Heart right ventricle (tissue), 16 donors: ENCODE measurements around the gene GPR52. TPM values are rescaled to one million over a fixed set of nuclear protein-coding genes. Genes with fewer than 3 reads are reported as not detected.

Experiments
- ATAC-seq, 8 donors: fragments of 200-7000 bp; cut with Tn5 transposase; one replicate each; pipeline ENCODE4 v1.9.1; 2020; ENCODE audit warnings: mild to moderate bottlenecking in 8 of 8, moderate library complexity in 8 of 8, moderate number of reproducible peaks in 1 of 8
- DNase-seq, 2 donors: peaks; one replicate each; pipeline ENCODE4 v3.0.0-alpha.2; 2020
- H3K27ac ChIP-seq, 10 donors: fragments of 200-600 bp; sonication (generic) in 2 of 10; one replicate each; pipeline versions ENCODE4 v1.5.0 to v1.8.0; 2020 to 2022; ENCODE audit warnings: mild to moderate bottlenecking in 3 of 10
- H3K27me3 ChIP-seq, 7 donors: fragments of 200-600 bp; one replicate each; pipeline ENCODE4 v1.8.0; 2021 to 2022; ENCODE audit warnings: mild to moderate bottlenecking in 2 of 7
- H3K36me3 ChIP-seq, 9 donors: fragments of 200-600 bp; sonication (generic) in 1 of 9; one replicate each; pipeline versions ENCODE4 v1.5.0 to v1.8.0; 2020 to 2022; ENCODE audit warnings: mild to moderate bottlenecking in 2 of 9
- H3K4me1 ChIP-seq, 9 donors: fragments of 200-600 bp; sonication (generic) in 1 of 9; one replicate each; pipeline versions ENCODE4 v1.5.0 to v1.8.0; 2020 to 2022; ENCODE audit warnings: mild to moderate bottlenecking in 4 of 9
- H3K4me3 ChIP-seq, 10 donors: fragments of 200-600 bp; sonication (generic) in 2 of 10; one replicate each; pipeline versions ENCODE4 v1.5.0 to v1.8.0; 2020 to 2022; ENCODE audit warnings: mild to moderate bottlenecking in 7 of 10, moderate library complexity in 2 of 10
- H3K9me3 ChIP-seq, 11 donors: fragments of 200-600 bp in 10 of 11; sonication (generic) in 2 of 11; one replicate each; pipeline versions ENCODE4 v1.5.0 to v1.8.0; 2013 to 2022; ENCODE audit warnings: mild to moderate bottlenecking in 2 of 11, control low read depth in 1 of 11, moderate library complexity in 1 of 11
- CTCF ChIP-seq, 9 donors: fragments of 200-600 bp; sonication (generic) in 2 of 9; IDR thresholded peaks; one replicate each; pipeline versions ENCODE4 v1.5.0 to v1.8.0; 2021 to 2022; ENCODE audit warnings: antibody characterized with exemption in 9 of 9, mild to moderate bottlenecking in 5 of 9, moderate library complexity in 1 of 9
- WGBS, 2 donors: extraction: QIAGEN DNeasy Blood & Tissue Kit; methylation state at CpG; one replicate each; pipeline ENCODE4 v1.1.7; 2013; ENCODE audit warnings: inconsistent platforms in 1 of 2; 5-methylcytosine and 5-hydroxymethylcytosine counted together
- intact Hi-C, 10 donors: fragments of 100-400 bp; cut with DNase I; formaldehyde crosslinking; loops; one replicate each; pipeline versions ENCODE4 v1.11.1 to v1.14.2; 2022
- polyA plus RNA-seq, 2 donors: library from polyadenylated mRNA; stranded (reverse); fragments of 200-250 nt; gene quantifications; one replicate each; pipeline ENCODE4 v1.2.3, GENCODE V29; 2013
- total RNA-seq, 10 donors: library from RNA; stranded (reverse); fragmentation: NEBNext Ultra II Directional in 3 of 10; extraction: Animal tissue kit (Norgen Biotek cat#: 25700) in 3 of 10; gene quantifications; one replicate each; pipeline versions ENCODE4 v1.2.1 to v1.2.4, GENCODE V29; 2021 to 2023
- donor health status: Arrhythmogenic right ventricular cardiomyopathy.
- donor health status: ischemic (EF 13 %, LVEDD 7.1; RV severe dilation, severe dysfunction).
- donor health status: healthy with polysubstance abuse.
- donor health status: DM: no; HTN: yes; CAD: no.
- donor health status: DM: no; HTN: no; CAD: no.
- donor health status: ischemic (EF 25% LVEDD 6.9; RV normal size, moderate dysfunction).
- donor health status: ischemic (EF 25% LVEDD 5.7; RV mildly dilated, moderate dysfunction).
- donor health status: healthy.
- donor health status: DM: yes; HTN: yes; CAD: no.
- donor health status: Ischemic cardiomyopathy.
- donor health status: ischemic (EF 35%, LVEDD 5.7; RV mildly dilated, moderate dysfunction).
- donor health status: nonischemic (EF 11% LVEDD 7.7; RV severe dilation, severe dysfunction).
- donor health status: DM: yes; HTN: yes; CAD: no.
- donor health status: PGD.
- donor health status: ischemic (EF 29% LVEDD 5.4; RV normal size, mild dysfunction).
- donor health status: nonischemic (EF 23%, LVEDD 6.1; RV moderate dilation, normal function).

GPR52 gene
- total and polyA plus RNA-seq, 12 donors = 0.29 to 2.9 (median 1.4) TPM; not detected in 1

GRCh38 chr1:174451408-174451807 lies 3.6 kb downstream of the GPR52 start:
- intact Hi-C loops = no loop called here
- TF ChIP-seq CTCF (IDR thresholded peaks at IDR 0.05) = no peak
- 87 to 91% methylated on average over 6 of the region's 6 CpGs for WGBS, 2 donors
- no peak for DNase-seq
- Histone ChIP-seq H3K4me1 (peaks cover 0 to 19% (median 2%) of the 10 kb centered on the region in 9 donors), H3K27ac (no peak overlapping the region), H3K9me3 (no peaks in the 10 kb centered on the region), H3K27me3 (no peaks in the 10 kb centered on the region), H3K4me3 (no peak overlapping the region), H3K36me3 (no peaks in the 10 kb centered on the region)
- no peak for ATAC-seq

DNA sequence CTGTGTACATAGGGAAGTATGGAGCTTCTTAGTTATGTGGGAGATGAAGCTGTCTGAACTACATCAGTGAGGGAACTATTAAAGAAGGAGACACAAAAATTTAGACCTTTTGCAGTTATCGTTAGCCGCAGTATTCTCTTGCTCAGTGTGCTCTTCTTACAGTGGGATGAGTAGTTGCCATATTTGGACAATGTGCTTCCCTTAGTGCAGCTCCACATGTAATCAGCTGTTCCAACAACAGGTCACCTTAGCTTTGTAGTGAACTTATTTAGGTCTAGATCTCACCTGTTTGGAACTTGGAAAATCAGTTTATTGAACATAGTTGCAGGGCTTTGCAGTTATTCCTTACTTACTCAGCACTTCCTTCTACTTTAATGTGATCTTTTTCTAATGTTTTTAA lies 18.1 kb downstream of the GPR52 start:
- intact Hi-C loops = loop anchor here in 1 of 10 donors (10.0 kb wide), 1 partner anchor 49 kb away; no protein-coding TSS in a partner anchor
- Histone ChIP-seq H3K36me3 (no peaks in the 10 kb centered on the region), H3K9me3 (peaks cover 0 to 5% (median 0%) of the 10 kb centered on the region in 11 donors), H3K27me3 (no peaks in the 10 kb centered on the region), H3K4me3 (no peak overlapping the region), H3K4me1 (peaks cover 0 to 18% (median 0%) of the 10 kb centered on the region in 9 donors), H3K27ac (no peak overlapping the region)
- ATAC-seq (peak in 1 of 8 donors; percentile 51), DNase-seq (no peak)
- TF ChIP-seq CTCF (IDR thresholded peaks at IDR 0.05) = no peak
- WGBS, 2 donors = 96 to 98% methylated on average over 2 of the region's 2 CpGs

DNA sequence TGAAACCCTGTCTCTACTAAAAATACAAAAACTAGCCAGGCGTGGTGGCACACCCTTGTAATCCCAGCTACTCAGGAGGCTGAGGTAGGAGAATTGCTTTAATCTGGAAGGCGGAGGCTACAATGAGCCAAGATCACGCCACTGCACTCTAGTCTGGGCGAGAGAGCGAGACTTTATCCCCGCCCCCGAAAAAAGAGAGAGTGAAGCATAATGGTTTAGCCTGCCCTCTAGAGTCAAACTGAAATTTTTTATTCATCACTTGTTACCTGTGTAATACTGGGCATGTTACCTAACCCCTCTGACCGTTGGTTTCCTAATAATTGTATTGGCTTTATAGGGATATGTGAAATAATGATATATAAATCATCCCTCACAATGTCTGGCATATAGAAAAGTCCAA lies 18.8 kb downstream of the GPR52 start:
- Histone ChIP-seq H3K9me3 (peaks cover 0 to 5% (median 0%) of the 10 kb centered on the region in 11 donors), H3K27me3 (no peaks in the 10 kb centered on the region), H3K36me3 (no peaks in the 10 kb centered on the region), H3K4me3 (no peak overlapping the region), H3K4me1 (peaks cover 0 to 18% (median 0%) of the 10 kb centered on the region in 9 donors), H3K27ac (no peak overlapping the region)
- no peak for TF ChIP-seq CTCF (IDR thresholded peaks at IDR 0.05)
- intact Hi-C loops = loop anchor here in 1 of 10 donors (10.0 kb wide), 1 partner anchor 48 kb away; no protein-coding TSS in a partner anchor
- ATAC-seq = no peak
- no peak for DNase-seq
- WGBS, 2 donors = 97 to 98% methylated on average over 8 of the region's 8 CpGs

DNA sequence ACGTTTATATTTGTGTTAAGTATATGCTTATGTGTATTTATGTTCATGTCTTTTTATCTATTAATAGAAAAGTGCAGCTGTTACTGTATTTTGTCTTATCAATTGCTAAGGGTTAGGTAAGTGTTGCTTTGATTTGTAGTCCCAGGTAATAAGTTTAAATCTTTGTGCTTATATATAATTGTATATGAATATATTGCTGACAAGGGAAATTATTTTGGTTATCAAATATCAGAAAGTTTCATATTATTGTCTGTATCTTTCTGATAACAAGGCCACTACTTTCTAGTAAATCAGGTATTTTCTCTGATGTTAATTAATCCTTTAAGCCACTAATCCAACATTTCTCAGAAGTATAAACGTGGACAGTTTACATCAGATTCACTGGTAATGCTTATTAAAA lies 21.3 kb downstream of the GPR52 start:
- Histone ChIP-seq H3K9me3 (no peaks in the 10 kb centered on the region), H3K27me3 (no peaks in the 10 kb centered on the region), H3K36me3 (no peaks in the 10 kb centered on the region), H3K27ac (no peak overlapping the region), H3K4me3 (no peak overlapping the region), H3K4me1 (peaks cover 0 to 18% (median 0%) of the 10 kb centered on the region in 9 donors)
- DNase-seq (no peak), ATAC-seq (no peak)
- 63 to 66% methylated on average over 2 of the region's 2 CpGs for WGBS, 2 donors
- intact Hi-C loops = loop anchor here in 1 of 10 donors (10.0 kb wide), 1 partner anchor 46 kb away; no protein-coding TSS in a partner anchor
- TF ChIP-seq CTCF (IDR thresholded peaks at IDR 0.05) = no peak
